Spinal cord (tissue), 10 donors: ENCODE results near the gene FOXRED2. TPM values are rescaled to one million over a fixed set of nuclear protein-coding genes. Genes with fewer than 3 reads are reported as not detected.

Source experiments
- DNase-seq, 6 donors: peaks; one replicate each; pipeline versions ENCODE4 v3.0.0 to v3.0.0-alpha.2; 2013 to 2015; ENCODE audit warnings: low spot score in 6 of 6, low read depth in 4 of 6
- H3K27ac ChIP-seq: one replicate; pipeline ENCODE4 v1.5.1; 2013; ENCODE audit warnings: low read depth, low read length, control low read depth
- H3K27me3 ChIP-seq: one replicate; pipeline ENCODE4 v1.6.1; 2013; ENCODE audit warnings: low read length; ENCODE audit not compliant: control insufficient read depth, insufficient read depth
- H3K36me3 ChIP-seq: one replicate; pipeline ENCODE4 v1.6.1; 2013; ENCODE audit warnings: low read length; ENCODE audit not compliant: control insufficient read depth, insufficient read depth
- H3K4me1 ChIP-seq: one replicate; pipeline ENCODE4 v1.6.1; 2013; ENCODE audit warnings: low read length; ENCODE audit not compliant: control insufficient read depth, insufficient read depth
- H3K4me3 ChIP-seq: one replicate; pipeline ENCODE4 v1.5.1; 2013; ENCODE audit warnings: low read depth, low read length, control low read depth
- H3K9me3 ChIP-seq: one replicate; pipeline ENCODE4 v1.6.1; 2013; ENCODE audit warnings: low read length; ENCODE audit not compliant: control insufficient read depth, insufficient read depth
- whole genome bisulfite sequencing: methylation state at CpG from one replicate; pipeline ENCODE4 v1.1.5; 2013; ENCODE audit warnings: missing lambda C conversion rate; ENCODE audit not compliant: insufficient coverage; 5-methylcytosine and 5-hydroxymethylcytosine counted together
- polyA plus RNA-seq, 2 donors: library from polyadenylated mRNA; unstranded; fragments of 120-200 nt; gene quantifications; one replicate each; pipeline ENCODE4 v1.2.1, GENCODE V29; 2013; ENCODE audit not compliant: insufficient read length in 2 of 2
- small RNA-seq: library from RNA; depleted of rRNA; stranded (forward); fragments of <200 nt; gene quantifications from one replicate; pipeline ENCODE3, GENCODE V24; 2014; ENCODE audit warnings: low replicate concordance
- total RNA-seq, 2 donors: library from RNA; depleted of rRNA in 1 of 2; stranded (reverse); fragments of 120-200 nt in 1 of 2; fragments of >200 nt in 1 of 2; gene quantifications; one replicate each; pipeline versions ENCODE4 v1.2.3 to v1.2.4, GENCODE V29; 2013 to 2014
- donor health status: healthy.

The FOXRED2 gene
- total and polyA plus RNA-seq, 4 donors: 13.0 to 39.9 (median 26.9) TPM

GRCh38 chr22:36442506-36443197 lies 64.2 kb downstream of the FOXRED2 start:
- DNase-seq: no peak
- Histone ChIP-seq H3K4me1 (no peaks in the 10 kb centered on the region), H3K4me3 (no peak overlapping the region), H3K27me3 (no peaks in the 10 kb centered on the region), H3K36me3 (no peaks in the 10 kb centered on the region), H3K27ac (no peak overlapping the region), H3K9me3 (no peaks in the 10 kb centered on the region)
- 89% methylated on average over 12 of the region's 12 CpGs for WGBS

- H3K4me1 ChIP-seq: peaks cover 3% of the 10 kb centered on the region
- no peak overlapping the region for H3K4me3 ChIP-seq
- H3K27me3 ChIP-seq: no peaks in the 10 kb centered on the region
- DNase-seq: no peak
- H3K27ac ChIP-seq: no peak overlapping the region
- no peaks in the 10 kb centered on the region for H3K36me3 ChIP-seq
- H3K9me3 ChIP-seq: no peaks in the 10 kb centered on the region
- 95% methylated on average over 4 of the region's 8 CpGs for WGBS
Measured at GRCh38 chr22:36440429-36441002, 66.3 kb downstream of the FOXRED2 start.

- 89% methylated on average over 6 of the region's 6 CpGs for WGBS
- Histone ChIP-seq H3K36me3 (no peaks in the 10 kb centered on the region), H3K27me3 (no peaks in the 10 kb centered on the region), H3K9me3 (no peaks in the 10 kb centered on the region), H3K4me1 (peaks cover 5% of the 10 kb centered on the region), H3K27ac (no peak overlapping the region), H3K4me3 (no peak overlapping the region)
- DNase-seq: no peak
Measured at GRCh38 chr22:36439481-36440271, 67.2 kb downstream of the FOXRED2 start.

Small RNA genes within 50 kb of the gene (small RNA-seq; reads per million reads assigned to genes)
- gene RF00019: not detected

Other genes with a start within 250 kb of the FOXRED2 start
- gene MYH9, start 119.1 kb downstream of the FOXRED2 start, total RNA-seq: 100 to 1,000 TPM in 1 of 2 donors, 10 to 100 TPM in 1; 93.4 to 122 TPM
- gene MYH9, start 119.1 kb downstream of the FOXRED2 start, polyA plus RNA-seq: 10 to 100 TPM; 78.7 to 82.9 TPM
- gene TXN2, start 25.4 kb downstream of the FOXRED2 start, total RNA-seq: 10 to 100 TPM; 22.0 to 39.0 TPM
- gene TXN2, start 25.4 kb downstream of the FOXRED2 start, polyA plus RNA-seq: 100 to 1,000 TPM; 131 to 135 TPM
- 100 to 1,000 TPM; 126 to 164 TPM for gene EIF3D, start 22.1 kb upstream of the FOXRED2 start, total RNA-seq
- gene EIF3D, start 22.1 kb upstream of the FOXRED2 start, polyA plus RNA-seq: 100 to 1,000 TPM; 125 to 138 TPM
- 1 to 10 TPM; 2.3 to 7.6 TPM for gene CACNG2, start 196.7 kb upstream of the FOXRED2 start, total RNA-seq
- gene CACNG2, start 196.7 kb upstream of the FOXRED2 start, polyA plus RNA-seq: 10 to 100 TPM; 18.8 to 20.3 TPM